K562 (cell line): ENCODE results near the gene MPRIP.

Experiments
- ARHGAP35 ChIP-seq: fragments of 450-650 bp; IDR thresholded peaks from 2 replicates; pipeline ENCODE4 v1.6.1; 2018; ENCODE audit not compliant: partially characterized antibody
- MTA3 ChIP-seq: fragments of 450-650 bp; formaldehyde crosslinking; IDR thresholded peaks from 2 replicates; pipeline ENCODE4 v1.6.1; 2017; ENCODE audit warnings: mild to moderate bottlenecking, borderline replicate concordance
- NBN ChIP-seq: fragments of 450-650 bp; IDR thresholded peaks from 2 replicates; pipeline ENCODE4 v1.6.1; 2016; ENCODE audit warnings: low read depth, mild to moderate bottlenecking
- SIN3B ChIP-seq: fragments of 450-650 bp; IDR thresholded peaks from 2 replicates; pipeline ENCODE4 v1.6.1; 2017; ENCODE audit warnings: low read depth, mild to moderate bottlenecking, moderate library complexity
- SMARCC2 ChIP-seq: fragments of 450-650 bp; IDR thresholded peaks from 2 replicates; pipeline ENCODE4 v1.6.1; 2017; ENCODE audit warnings: antibody characterized with exemption, moderate library complexity, mild to moderate bottlenecking, low read depth
- SRF ChIP-seq, 2 experiments: fragments of 250-450, 450-650 bp in 1 of 2; sonication (Bioruptor Pico) in 1 of 2; sonication (generic) in 1 of 2; formaldehyde crosslinking; IDR thresholded peaks; 2 replicates each; pipeline versions ENCODE4 v1.5.0 to v1.5.1; 2020 to 2022; ENCODE audit warnings: mild to moderate bottlenecking in 1 of 2, missing genetic modification reagents in 1 of 2
- TGIF2 ChIP-seq: sonication (generic); formaldehyde crosslinking; IDR thresholded peaks from 2 replicates; pipeline ENCODE4 v1.8.1; 2022; ENCODE audit warnings: mild to moderate bottlenecking, missing genetic modification reagents, moderate library complexity
- ZNF445 ChIP-seq: fragments of 250-450 bp; sonication (Bioruptor Pico); IDR thresholded peaks from 2 replicates; pipeline ENCODE4 v1.4.0; 2020; ENCODE audit warnings: low read depth, mild to moderate bottlenecking, moderate library complexity

- TF ChIP-seq SMARCC2 (no peak), ZNF445 (CRISPR knock-in tag) (no peak), ARHGAP35 (no peak), TGIF2 (CRISPR knock-in tag) (no peak), MTA3 (no peak), SIN3B (no peak), SRF (CRISPR knock-in tag; IDR thresholded peaks at IDR 0.05) (no peak), NBN (no peak)
These were observed 78.9 kb downstream of the MPRIP start for GRCh38 chr17:17121162-17121561.
